Vagina (tissue), 2 donors: ENCODE data around the gene MID1.

Experiments used
- CTCF ChIP-seq, 3 experiments: fragments of 450-650 bp in 2 of 3; fragments of 200-600 bp in 1 of 3; sonication (generic) in 1 of 3; IDR thresholded peaks; one replicate each; pipeline ENCODE4 v1.5.1; 2017 to 2019; ENCODE audit warnings: antibody characterized with exemption in 3 of 3, mild to moderate bottlenecking in 2 of 3, moderate library complexity in 2 of 3
- POLR2A ChIP-seq, 2 donors: fragments of 450-650 bp; IDR thresholded peaks; one replicate each; pipeline ENCODE4 v1.6.1; 2017; ENCODE audit warnings: antibody characterized with exemption in 2 of 2, mild to moderate bottlenecking in 2 of 2, moderate library complexity in 2 of 2
- POLR2AphosphoS5 ChIP-seq, 2 donors: sonication (generic); formaldehyde crosslinking; IDR thresholded peaks; one replicate each; pipeline ENCODE4 v1.9.0; 2017; ENCODE audit warnings: antibody characterized with exemption in 2 of 2, mild to moderate bottlenecking in 2 of 2, low read depth in 1 of 2; ENCODE audit not compliant: insufficient read depth in 1 of 2

- TF ChIP-seq CTCF (IDR thresholded peaks at IDR 0.05) (no peak), POLR2A (IDR thresholded peaks at IDR 0.05) (no peak), POLR2AphosphoS5 (IDR thresholded peaks at IDR 0.05; ENCODE audit: insufficient read depth in 1 of 2, low read depth in 1 of 2) (no peak)
Measured at GRCh38 chrX:10433296-10433965, 187.0 kb downstream of the MID1 start.
